SK-N-SH (cell line): ENCODE results near the gene MAPK12. TPM values are rescaled to one million over a fixed set of nuclear protein-coding genes. Genes with fewer than 3 reads are reported as not detected.

Experiments
- CTCF ChIA-PET: fragments of 300-600, 350-600 bp; formaldehyde crosslinking; extraction: SDS; loops from one replicate; lab custom pipeline; 2021; lab: Yijun Ruan, JAX
- POLR2A ChIA-PET: fragments of 350-600 bp; sonication (Branson Sonifier 250); formaldehyde crosslinking; extraction: SDS; loops from one replicate; lab custom pipeline; 2020; ENCODE audit warnings: antibody characterized with exemption, inconsistent platforms; lab: Yijun Ruan, JAX
- DNase-seq: peaks from one replicate; pipeline ENCODE4 v3.0.0; 2012
- H2AFZ ChIP-seq: fragments of 200-600 bp; sonication (generic); 2 replicates; pipeline ENCODE4 v1.8.1; 2016; ENCODE audit warnings: antibody characterized with exemption, mild to moderate bottlenecking, low read depth
- H3F3A ChIP-seq: fragments of 200-600 bp; sonication (generic); replicated peaks from 2 replicates; pipeline ENCODE3; 2016; ENCODE audit warnings: antibody characterized with exemption, mild to moderate bottlenecking; ENCODE audit not compliant: insufficient read depth
- H3K27ac ChIP-seq, 2 experiments: fragments of 200-500 bp in 1 of 2; fragments of 200-600 bp in 1 of 2; sonication (Bioruptor generic) in 1 of 2; sonication (generic), shearing (Covaris generic) in 1 of 2; 2 replicates each; pipeline versions ENCODE4 v1.5.1 to v1.6.1; 2014 to 2016; ENCODE audit warnings: low read depth in 2 of 2, inconsistent platforms in 1 of 2, low read length in 1 of 2, mild to moderate bottlenecking in 1 of 2, mixed read lengths in 1 of 2
- H3K27me3 ChIP-seq: fragments of 200-600 bp; sonication (generic), shearing (Covaris generic); 2 replicates; pipeline ENCODE4 v1.6.1; 2016; ENCODE audit warnings: mixed run types; ENCODE audit not compliant: insufficient read depth
- H3K36me3 ChIP-seq, 2 experiments: fragments of 200-500 bp in 1 of 2; fragments of 200-600 bp in 1 of 2; sonication (Bioruptor generic) in 1 of 2; sonication (generic) in 1 of 2; replicated peaks in 1 of 2; 2 replicates each; pipeline versions ENCODE3 to v1.5.1; 2014 to 2016; ENCODE audit warnings: low read length in 1 of 2, mild to moderate bottlenecking in 1 of 2; ENCODE audit not compliant: insufficient read depth in 2 of 2, control insufficient read depth in 1 of 2
- H3K4me1 ChIP-seq, 2 experiments: fragments of 200-500 bp in 1 of 2; fragments of 200-600 bp in 1 of 2; sonication (Bioruptor generic) in 1 of 2; sonication (generic), shearing (Covaris generic) in 1 of 2; 2 replicates each; pipeline versions ENCODE4 v1.5.1 to v1.6.1; 2014 to 2016; ENCODE audit warnings: low read depth in 1 of 2, low read length in 1 of 2, mixed run types in 1 of 2; ENCODE audit not compliant: insufficient read depth in 2 of 2, control insufficient read depth in 1 of 2
- H3K4me2 ChIP-seq: fragments of 200-600 bp; sonication (generic), shearing (Covaris generic); 2 replicates; pipeline ENCODE4 v1.6.1; 2017; ENCODE audit warnings: mixed run types
- H3K4me3 ChIP-seq, 2 experiments: fragments of 200-500 bp in 1 of 2; fragments of 200-600 bp in 1 of 2; sonication (Bioruptor generic) in 1 of 2; sonication (generic), shearing (Covaris generic) in 1 of 2; 2 replicates each; pipeline versions ENCODE4 v1.5.1 to v1.8.1; 2014 to 2016; ENCODE audit warnings: low read depth in 2 of 2, inconsistent platforms in 1 of 2, low read length in 1 of 2, mild to moderate bottlenecking in 1 of 2, mixed read lengths in 1 of 2, moderate library complexity in 1 of 2
- H3K79me2 ChIP-seq: fragments of 200-600 bp; sonication (generic); 2 replicates; pipeline ENCODE4 v1.8.1; 2017; ENCODE audit warnings: mild to moderate bottlenecking; ENCODE audit not compliant: insufficient read depth
- H3K9ac ChIP-seq: fragments of 200-600 bp; sonication (generic); 2 replicates; pipeline ENCODE4 v1.6.1; 2017; ENCODE audit warnings: mixed run types
- H3K9me2 ChIP-seq: fragments of 200-600 bp; sonication (generic); 2 replicates; pipeline ENCODE4 v1.6.1; 2017; ENCODE audit warnings: mixed run types
- H3K9me3 ChIP-seq: fragments of 200-600 bp; sonication (generic); 2 replicates; pipeline ENCODE4 v1.6.1; 2017; ENCODE audit warnings: mixed run types, mild to moderate bottlenecking, moderate library complexity
- H4K20me1 ChIP-seq: fragments of 200-600 bp; sonication (generic); 2 replicates; pipeline ENCODE4 v1.6.1; 2017; ENCODE audit warnings: mild to moderate bottlenecking, mixed run types; ENCODE audit not compliant: insufficient read depth
- EP300 ChIP-seq, 2 experiments: IDR thresholded peaks; 2 replicates each; pipeline versions ENCODE4 v1.4.0 to v1.6.1; 2012; ENCODE audit warnings: borderline replicate concordance in 1 of 2, low read depth in 1 of 2, low read length in 1 of 2
- FOXM1 ChIP-seq: IDR thresholded peaks from 2 replicates; pipeline ENCODE4 v1.4.0; 2012; ENCODE audit warnings: low read depth, mild to moderate bottlenecking
- GATA2 ChIP-seq: sonication (generic); formaldehyde crosslinking; IDR thresholded peaks from 2 replicates; pipeline ENCODE4 v1.5.0; 2020; ENCODE audit warnings: mild to moderate bottlenecking, missing genetic modification reagents
- JUND ChIP-seq: IDR thresholded peaks from 2 replicates; pipeline ENCODE4 v1.4.0; 2012
- MEF2A ChIP-seq: IDR thresholded peaks from 2 replicates; pipeline ENCODE4 v1.4.0; 2012; ENCODE audit warnings: low read depth, borderline replicate concordance
- MXI1 ChIP-seq: IDR thresholded peaks from 2 replicates; pipeline ENCODE4 v1.6.1; 2012; ENCODE audit warnings: mild to moderate bottlenecking, low read depth, low read length, improper control_type of control experiment
- NRF1 ChIP-seq: IDR thresholded peaks from 2 replicates; pipeline ENCODE4 v1.6.1; 2012; ENCODE audit warnings: low read depth, mild to moderate bottlenecking, low read length
- RAD21 ChIP-seq: IDR thresholded peaks from 2 replicates; pipeline ENCODE4 v1.6.1; 2012; ENCODE audit warnings: mild to moderate bottlenecking, low read length
- RCOR1 ChIP-seq: fragments of 150-350 bp; IDR thresholded peaks from 2 replicates; pipeline ENCODE4 v1.6.1; 2017; ENCODE audit warnings: antibody characterized with exemption, low read length
- RFX5 ChIP-seq: IDR thresholded peaks from 2 replicates; pipeline ENCODE4 v1.6.1; 2012; ENCODE audit warnings: mild to moderate bottlenecking, improper control_type of control experiment, low read length
- SIN3A ChIP-seq: IDR thresholded peaks from 2 replicates; pipeline ENCODE4 v1.6.1; 2012; ENCODE audit warnings: low read depth, mild to moderate bottlenecking, low read length, moderate library complexity, borderline replicate concordance
- TCF12 ChIP-seq: IDR thresholded peaks from 2 replicates; pipeline ENCODE4 v1.4.0; 2012
- TEAD4 ChIP-seq: IDR thresholded peaks from 2 replicates; pipeline ENCODE4 v1.4.0; 2012; ENCODE audit warnings: mild to moderate bottlenecking, borderline replicate concordance; ENCODE audit not compliant: insufficient read depth
- YY1 ChIP-seq: IDR thresholded peaks from 2 replicates; pipeline ENCODE4 v1.4.0; 2012; ENCODE audit warnings: low read depth, mild to moderate bottlenecking
- WGBS: methylation state at CpG from one replicate; pipeline ENCODE4 v1.1.6; 2017; ENCODE audit warnings: low lambda C conversion rate; 5-methylcytosine and 5-hydroxymethylcytosine counted together
- polyA plus RNA-seq, 3 experiments: library from polyadenylated mRNA; depleted of rRNA; stranded (reverse); fragments of >200 nt; gene quantifications; 2 replicates each; pipeline ENCODE4 v1.2.3, GENCODE V29; 2012
- TF ChIP-seq, protein P1 (sequence below): IDR thresholded peaks from 2 replicates; pipeline ENCODE4 v1.4.0; 2012; ENCODE audit warnings: low read depth, borderline replicate concordance
- TF ChIP-seq, protein P2 (sequence below): IDR thresholded peaks from 2 replicates; pipeline ENCODE4 v1.6.1; 2012; ENCODE audit warnings: mild to moderate bottlenecking, low read depth, low read length, moderate library complexity
- TF ChIP-seq, protein P3 (sequence below): fragments of 150-350 bp; IDR thresholded peaks from 2 replicates; pipeline ENCODE4 v1.6.1; 2016; ENCODE audit warnings: mild to moderate bottlenecking, low read depth, low read length
- TF ChIP-seq, protein P4 (sequence below): fragments of 150-350 bp; IDR thresholded peaks from 2 replicates; pipeline ENCODE4 v1.6.1; 2017; ENCODE audit warnings: antibody characterized with exemption, low read length, low read depth, borderline replicate concordance
- TF ChIP-seq, protein P5 (sequence below): fragments of 200-600 bp; sonication (generic); IDR thresholded peaks from 2 replicates; pipeline ENCODE4 v1.6.1; 2017; ENCODE audit warnings: antibody characterized with exemption, mild to moderate bottlenecking, moderate library complexity

The MAPK12 gene
- polyA plus RNA-seq, 1 of the 3 experiments (the other 2 are of a cell fraction): 118 TPM

DNA sequence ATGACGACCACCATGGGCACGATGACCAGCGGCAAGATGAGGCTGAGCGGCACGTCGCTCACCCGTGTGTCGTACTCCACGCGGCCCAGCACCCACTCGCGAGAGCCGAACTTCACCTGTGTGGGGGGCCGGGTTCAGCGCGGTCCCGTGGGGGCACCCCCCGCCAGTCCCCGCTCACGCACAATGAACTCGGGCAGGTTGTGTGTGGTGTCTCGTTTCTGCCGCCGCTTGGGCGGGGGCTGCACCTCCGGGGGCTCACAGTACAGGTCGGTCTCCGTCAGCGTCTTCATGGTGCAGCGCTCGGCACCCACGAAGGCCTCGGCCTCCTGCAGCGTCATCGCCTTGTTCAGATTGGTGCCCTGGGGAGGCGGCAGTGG is 19.9 kb upstream of the MAPK12 start:
- 98% methylated on average over 17 of the region's 36 CpGs for WGBS
- Histone ChIP-seq H3K4me2 (no peak overlapping the region), H3K79me2 (peaks cover 5% of the 10 kb centered on the region; the same call in 1 of the 2 replicates), H3K4me3 (no peak overlapping the region), H3K4me1 (peaks cover 0 to 9% of the 10 kb centered on the region in 2 experiments; a peak in 1 of 4 replicates), H3K9ac (no peak overlapping the region), H4K20me1 (peaks cover 8% of the 10 kb centered on the region)
- CTCF ChIA-PET: interaction anchor here (1.2 to 1.8 kb wide), 2 partner anchors 8 to 45 kb away, joined by 4 read pairs; no protein-coding TSS in a partner anchor
- TF ChIP-seq SIN3A: no peak
- TF ChIP-seq RAD21: no peak
- TF ChIP-seq TCF12: no peak
- TF ChIP-seq, protein P1, sequence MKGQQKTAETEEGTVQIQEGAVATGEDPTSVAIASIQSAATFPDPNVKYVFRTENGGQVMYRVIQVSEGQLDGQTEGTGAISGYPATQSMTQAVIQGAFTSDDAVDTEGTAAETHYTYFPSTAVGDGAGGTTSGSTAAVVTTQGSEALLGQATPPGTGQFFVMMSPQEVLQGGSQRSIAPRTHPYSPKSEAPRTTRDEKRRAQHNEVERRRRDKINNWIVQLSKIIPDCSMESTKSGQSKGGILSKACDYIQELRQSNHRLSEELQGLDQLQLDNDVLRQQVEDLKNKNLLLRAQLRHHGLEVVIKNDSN: no peak
- TF ChIP-seq, all 33 proteins: peak for 0
- Histone ChIP-seq H3K9me2 (no peaks in the 10 kb centered on the region), H3K27ac (no peak overlapping the region), H3K36me3 (peaks cover 22 to 73% of the 10 kb centered on the region in 2 experiments), H3K27me3 (no peaks in the 10 kb centered on the region), H3F3A (peaks cover 3% of the 10 kb centered on the region), H3K9me3 (no peaks in the 10 kb centered on the region), H2AFZ (no peak overlapping the region)
- no peak for DNase-seq
- POLR2A ChIA-PET: no interaction called here

DNA sequence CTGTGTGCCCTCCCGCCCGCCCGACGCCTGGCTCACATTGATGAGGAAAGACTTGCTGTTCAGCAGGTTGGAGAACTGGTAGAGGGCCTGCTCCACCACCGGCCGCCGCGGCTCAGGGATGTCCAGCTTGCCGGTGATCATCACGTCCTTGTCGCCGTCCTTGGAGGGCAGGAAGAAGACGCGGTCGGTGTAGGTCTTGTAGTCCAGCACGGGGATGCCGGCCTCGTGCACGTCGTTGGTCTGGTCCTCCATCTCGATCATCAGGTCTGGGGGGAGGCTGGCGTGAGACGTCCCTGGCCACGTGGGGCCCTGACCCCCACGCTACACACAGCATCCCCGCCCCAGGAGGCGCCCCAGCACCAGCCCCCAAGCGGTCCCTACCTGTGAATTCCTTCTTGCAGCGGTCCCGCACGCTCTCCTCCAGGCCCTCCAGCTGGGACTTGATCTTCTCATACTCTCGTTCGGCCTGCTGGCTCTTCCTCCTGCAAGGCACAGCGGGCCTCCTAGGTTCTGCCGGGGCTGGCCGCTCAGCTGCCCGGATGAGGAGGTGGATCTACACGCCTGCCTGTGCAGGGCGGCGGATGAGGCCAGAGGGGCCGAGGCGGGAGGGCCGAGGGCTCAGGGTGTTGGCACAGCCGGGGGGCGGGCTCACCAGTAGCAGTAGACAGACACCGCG is 19.4 kb upstream of the MAPK12 start:
- WGBS: 97% methylated on average over 30 of the region's 47 CpGs

More for the DNA sequence above, 19.4 kb upstream of the MAPK12 start:
- no peak overlapping the region for H2AFZ ChIP-seq
- TF ChIP-seq FOXM1 (no peak), JUND (no peak), TEAD4 (no peak), MXI1 (no peak), TCF12 (no peak), YY1 (no peak), RFX5 (no peak), GATA2 (CRISPR knock-in tag) (no peak), MEF2A (no peak), EP300 (IDR thresholded peaks at IDR 0.05; ENCODE audit: borderline replicate concordance in 1 of 2, low read depth in 1 of 2, low read length in 1 of 2) (no peak), NRF1 (no peak), RCOR1 (no peak)
- TF ChIP-seq, protein P2, sequence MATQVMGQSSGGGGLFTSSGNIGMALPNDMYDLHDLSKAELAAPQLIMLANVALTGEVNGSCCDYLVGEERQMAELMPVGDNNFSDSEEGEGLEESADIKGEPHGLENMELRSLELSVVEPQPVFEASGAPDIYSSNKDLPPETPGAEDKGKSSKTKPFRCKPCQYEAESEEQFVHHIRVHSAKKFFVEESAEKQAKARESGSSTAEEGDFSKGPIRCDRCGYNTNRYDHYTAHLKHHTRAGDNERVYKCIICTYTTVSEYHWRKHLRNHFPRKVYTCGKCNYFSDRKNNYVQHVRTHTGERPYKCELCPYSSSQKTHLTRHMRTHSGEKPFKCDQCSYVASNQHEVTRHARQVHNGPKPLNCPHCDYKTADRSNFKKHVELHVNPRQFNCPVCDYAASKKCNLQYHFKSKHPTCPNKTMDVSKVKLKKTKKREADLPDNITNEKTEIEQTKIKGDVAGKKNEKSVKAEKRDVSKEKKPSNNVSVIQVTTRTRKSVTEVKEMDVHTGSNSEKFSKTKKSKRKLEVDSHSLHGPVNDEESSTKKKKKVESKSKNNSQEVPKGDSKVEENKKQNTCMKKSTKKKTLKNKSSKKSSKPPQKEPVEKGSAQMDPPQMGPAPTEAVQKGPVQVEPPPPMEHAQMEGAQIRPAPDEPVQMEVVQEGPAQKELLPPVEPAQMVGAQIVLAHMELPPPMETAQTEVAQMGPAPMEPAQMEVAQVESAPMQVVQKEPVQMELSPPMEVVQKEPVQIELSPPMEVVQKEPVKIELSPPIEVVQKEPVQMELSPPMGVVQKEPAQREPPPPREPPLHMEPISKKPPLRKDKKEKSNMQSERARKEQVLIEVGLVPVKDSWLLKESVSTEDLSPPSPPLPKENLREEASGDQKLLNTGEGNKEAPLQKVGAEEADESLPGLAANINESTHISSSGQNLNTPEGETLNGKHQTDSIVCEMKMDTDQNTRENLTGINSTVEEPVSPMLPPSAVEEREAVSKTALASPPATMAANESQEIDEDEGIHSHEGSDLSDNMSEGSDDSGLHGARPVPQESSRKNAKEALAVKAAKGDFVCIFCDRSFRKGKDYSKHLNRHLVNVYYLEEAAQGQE: no peak
- TF ChIP-seq, protein P3, sequence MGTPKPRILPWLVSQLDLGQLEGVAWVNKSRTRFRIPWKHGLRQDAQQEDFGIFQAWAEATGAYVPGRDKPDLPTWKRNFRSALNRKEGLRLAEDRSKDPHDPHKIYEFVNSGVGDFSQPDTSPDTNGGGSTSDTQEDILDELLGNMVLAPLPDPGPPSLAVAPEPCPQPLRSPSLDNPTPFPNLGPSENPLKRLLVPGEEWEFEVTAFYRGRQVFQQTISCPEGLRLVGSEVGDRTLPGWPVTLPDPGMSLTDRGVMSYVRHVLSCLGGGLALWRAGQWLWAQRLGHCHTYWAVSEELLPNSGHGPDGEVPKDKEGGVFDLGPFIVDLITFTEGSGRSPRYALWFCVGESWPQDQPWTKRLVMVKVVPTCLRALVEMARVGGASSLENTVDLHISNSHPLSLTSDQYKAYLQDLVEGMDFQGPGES: no peak
- TF ChIP-seq, protein P4, sequence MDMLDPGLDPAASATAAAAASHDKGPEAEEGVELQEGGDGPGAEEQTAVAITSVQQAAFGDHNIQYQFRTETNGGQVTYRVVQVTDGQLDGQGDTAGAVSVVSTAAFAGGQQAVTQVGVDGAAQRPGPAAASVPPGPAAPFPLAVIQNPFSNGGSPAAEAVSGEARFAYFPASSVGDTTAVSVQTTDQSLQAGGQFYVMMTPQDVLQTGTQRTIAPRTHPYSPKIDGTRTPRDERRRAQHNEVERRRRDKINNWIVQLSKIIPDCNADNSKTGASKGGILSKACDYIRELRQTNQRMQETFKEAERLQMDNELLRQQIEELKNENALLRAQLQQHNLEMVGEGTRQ: no peak
- TF ChIP-seq, protein P5, sequence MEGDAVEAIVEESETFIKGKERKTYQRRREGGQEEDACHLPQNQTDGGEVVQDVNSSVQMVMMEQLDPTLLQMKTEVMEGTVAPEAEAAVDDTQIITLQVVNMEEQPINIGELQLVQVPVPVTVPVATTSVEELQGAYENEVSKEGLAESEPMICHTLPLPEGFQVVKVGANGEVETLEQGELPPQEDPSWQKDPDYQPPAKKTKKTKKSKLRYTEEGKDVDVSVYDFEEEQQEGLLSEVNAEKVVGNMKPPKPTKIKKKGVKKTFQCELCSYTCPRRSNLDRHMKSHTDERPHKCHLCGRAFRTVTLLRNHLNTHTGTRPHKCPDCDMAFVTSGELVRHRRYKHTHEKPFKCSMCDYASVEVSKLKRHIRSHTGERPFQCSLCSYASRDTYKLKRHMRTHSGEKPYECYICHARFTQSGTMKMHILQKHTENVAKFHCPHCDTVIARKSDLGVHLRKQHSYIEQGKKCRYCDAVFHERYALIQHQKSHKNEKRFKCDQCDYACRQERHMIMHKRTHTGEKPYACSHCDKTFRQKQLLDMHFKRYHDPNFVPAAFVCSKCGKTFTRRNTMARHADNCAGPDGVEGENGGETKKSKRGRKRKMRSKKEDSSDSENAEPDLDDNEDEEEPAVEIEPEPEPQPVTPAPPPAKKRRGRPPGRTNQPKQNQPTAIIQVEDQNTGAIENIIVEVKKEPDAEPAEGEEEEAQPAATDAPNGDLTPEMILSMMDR: no peak
- H3F3A ChIP-seq: peaks cover 7% of the 10 kb centered on the region
- peaks cover 5% of the 10 kb centered on the region; the same call in 1 of the 2 replicates for H3K79me2 ChIP-seq
- H3K4me1 ChIP-seq: peaks cover 0 to 9% of the 10 kb centered on the region in 2 experiments; a peak in 1 of 4 replicates
- H3K9me3 ChIP-seq: no peaks in the 10 kb centered on the region
- DNase-seq: no peak
- no peak overlapping the region for H3K27ac ChIP-seq
- peaks cover 24 to 73% of the 10 kb centered on the region in 2 experiments for H3K36me3 ChIP-seq
- CTCF ChIA-PET: interaction anchor here (1.2 to 2.1 kb wide), 4 partner anchors 8 to 62 kb away, joined by 4 to 6 read pairs (median 5); partner anchors contain the start of gene DENND6B
- POLR2A ChIA-PET: no interaction called here
- H4K20me1 ChIP-seq: peaks cover 5% of the 10 kb centered on the region
- H3K27me3 ChIP-seq: no peaks in the 10 kb centered on the region
- no peak overlapping the region for H3K4me2 ChIP-seq
- no peak overlapping the region for H3K9ac ChIP-seq
- no peak overlapping the region for H3K4me3 ChIP-seq
- H3K9me2 ChIP-seq: no peaks in the 10 kb centered on the region
